Dedifferentiated amniotic fluid mesenchymal stem cell (primary cell): ENCODE measurements around the gene SH3BP5L.

Source experiments
- DNase-seq: peaks from one replicate; pipeline ENCODE4 v3.0.0-alpha.2; 2016; ENCODE audit errors: extremely low spot score

The SH3BP5L gene

DNA sequence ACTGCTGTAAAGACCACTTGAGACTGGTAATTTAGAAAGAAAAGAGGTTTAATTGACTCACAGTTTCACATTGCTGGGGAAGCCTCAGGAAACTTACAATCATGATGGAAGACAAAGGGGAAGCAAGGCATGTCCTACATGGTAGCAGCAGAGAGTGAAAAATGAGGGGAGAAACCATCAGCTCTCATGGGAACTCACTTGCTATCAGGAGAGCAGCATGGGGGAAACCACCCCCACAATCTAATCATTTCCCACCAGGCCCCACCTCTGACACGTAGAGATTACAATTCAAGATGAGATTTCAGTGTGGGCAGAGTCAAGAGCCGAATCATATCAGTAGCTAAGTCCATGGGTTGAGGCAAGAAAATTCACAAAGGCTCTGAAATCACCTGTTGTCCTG is 46.4 kb downstream of the SH3BP5L start:
- DNase-seq, result no peak

DNA sequence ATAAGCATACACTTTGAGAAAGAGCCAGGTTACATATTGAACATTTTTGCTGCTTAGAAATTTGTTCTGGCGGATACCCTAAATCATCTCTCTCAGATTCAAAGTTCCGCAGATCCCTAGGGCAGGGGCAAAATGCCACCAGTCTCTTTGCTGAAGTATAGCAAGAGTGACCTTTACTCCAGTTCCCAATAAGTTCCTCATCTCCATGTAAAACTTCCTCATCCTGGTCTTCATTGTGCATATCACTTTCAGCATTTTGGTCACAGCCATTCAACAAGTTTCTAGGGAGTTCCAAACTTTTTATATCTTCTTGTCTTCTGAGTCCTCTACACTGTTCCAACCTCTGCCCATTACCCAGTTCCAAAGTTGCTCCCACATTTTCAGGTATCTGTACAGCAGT is 46.8 kb downstream of the SH3BP5L start:
- DNase-seq, result no peak

DNA sequence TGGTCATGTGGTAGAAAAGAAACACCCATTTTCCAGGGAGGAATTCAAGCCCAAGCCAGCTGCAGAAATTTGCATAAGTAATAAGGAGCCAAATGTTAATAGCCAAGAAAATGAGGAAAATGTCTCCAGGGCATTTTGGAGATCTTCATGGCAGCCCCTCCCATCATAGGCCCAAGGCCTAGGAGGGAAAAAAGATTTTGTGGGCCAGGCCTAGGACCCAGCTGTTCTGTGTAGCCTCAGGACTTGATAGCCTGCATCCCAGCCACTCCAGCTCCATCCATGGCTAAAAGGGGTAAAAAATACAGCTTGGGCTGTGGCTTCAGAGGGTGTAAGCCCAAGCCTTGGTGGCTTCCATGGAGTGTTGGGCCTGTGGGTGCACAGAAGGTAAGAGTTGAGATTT is 48.7 kb downstream of the SH3BP5L start:
- no peak for DNase-seq

DNA sequence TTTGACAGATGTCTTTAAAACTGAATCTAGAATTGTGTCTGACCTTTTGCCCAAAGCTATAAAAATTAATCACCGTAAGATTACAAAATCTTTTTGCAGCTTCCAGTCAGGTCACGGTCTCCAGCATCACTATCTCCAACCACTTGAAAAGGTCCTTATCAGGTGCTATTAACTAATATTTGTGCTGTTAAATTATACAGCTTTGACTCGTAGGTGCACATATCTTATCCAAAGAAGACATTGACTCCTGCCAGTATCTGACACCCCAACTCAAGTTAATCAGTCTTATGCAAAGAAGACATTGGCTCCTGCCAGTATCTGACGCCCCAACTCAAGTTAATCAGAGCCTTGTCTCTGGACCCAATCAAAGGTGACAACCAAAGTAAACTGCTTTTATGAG is 50.3 kb downstream of the SH3BP5L start:
- DNase-seq, result no peak
